ENCODE results near the gene AKR7A2. TPM values are rescaled to one million over a fixed set of nuclear protein-coding genes. Genes with fewer than 3 reads are reported as not detected.

Gene AKR7A2
- total RNA-seq, 1 donor from 2014 or later, result 53.7 TPM

DNA sequence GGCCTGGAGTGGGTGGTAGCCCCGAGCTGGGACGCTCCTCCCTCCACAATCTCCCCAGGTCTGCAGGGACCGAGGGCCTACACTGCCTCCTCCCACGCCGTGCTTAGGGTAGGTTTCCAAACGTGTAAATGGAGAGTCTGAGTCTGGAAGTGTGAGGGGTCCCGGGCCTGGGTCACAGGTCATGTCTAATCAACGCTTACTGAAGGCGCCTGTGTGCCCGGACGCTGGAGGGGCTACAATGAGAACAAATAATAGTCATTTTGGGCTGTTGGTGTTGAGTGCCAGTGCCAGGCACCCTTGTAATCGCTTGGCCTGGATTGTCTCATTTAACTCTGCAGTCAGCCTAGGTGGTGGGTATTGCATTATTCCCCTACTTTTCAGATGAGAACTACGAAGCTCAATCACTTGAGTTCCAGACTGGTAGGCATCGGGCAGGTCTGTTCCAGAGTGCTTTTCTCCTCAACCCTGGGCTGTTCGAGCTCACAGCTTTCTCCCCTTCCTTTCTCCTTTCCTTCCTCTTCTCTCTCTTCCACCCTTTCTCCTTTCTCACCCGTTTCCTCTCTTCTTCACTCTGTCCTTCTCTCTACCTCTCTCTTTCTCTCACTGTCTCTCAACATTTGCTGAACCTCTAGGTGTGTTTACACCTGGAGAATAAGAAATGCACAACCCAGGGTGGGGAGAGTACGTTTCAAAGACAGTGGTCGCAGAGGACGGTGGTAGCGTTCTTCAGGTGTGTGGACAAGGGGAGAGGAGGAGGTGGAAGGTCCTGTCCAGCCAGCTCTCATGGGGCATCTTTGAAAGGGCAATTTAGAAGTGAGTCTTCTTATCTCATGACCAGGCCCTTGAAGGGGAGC lies 1.1 kb upstream of the AKR7A2 start:
- Mint-ChIP-seq H3K9me3 (no peaks in the 10 kb centered on the region), H3K27ac (peak overlapping the region; percentile 32)
- no peak for DNase-seq (ENCODE audit: low spot score in 2 of 2, unreplicated experiment in 2 of 2)

DNA sequence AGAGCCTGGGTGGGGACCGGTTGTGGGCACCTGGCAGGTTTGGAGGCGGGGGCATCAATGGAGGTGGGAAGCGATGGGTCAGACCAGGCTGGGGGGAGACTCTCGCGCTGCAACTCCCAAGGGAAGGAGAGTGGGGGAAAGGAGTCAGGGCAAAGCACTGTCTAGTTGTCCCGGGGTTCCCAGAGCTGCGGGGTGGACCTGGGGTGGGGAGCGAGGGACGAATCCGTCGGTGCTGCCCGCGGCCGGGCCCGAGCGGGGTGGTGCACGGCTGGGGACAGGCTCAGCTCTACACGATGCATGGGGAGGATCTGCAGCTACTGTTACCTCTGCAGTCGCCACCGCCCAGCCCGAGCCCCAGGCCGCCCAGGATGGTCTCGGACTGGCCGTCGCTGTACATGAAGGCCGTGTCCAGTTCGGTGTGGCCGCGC lies 427 bp downstream of the AKR7A2 start:
- H3K27ac Mint-ChIP-seq, result peak overlapping the region; percentile 76
- peaks cover 20% of the 10 kb centered on the region for H3K4me1 Mint-ChIP-seq
- peaks cover 15% of the 10 kb centered on the region for H3K36me3 Mint-ChIP-seq
- no peak for DNase-seq (ENCODE audit: low spot score in 2 of 2, unreplicated experiment in 2 of 2)
- H3K4me3 Mint-ChIP-seq, result peak overlapping the region; percentile 81
- no peaks in the 10 kb centered on the region for H3K9me3 Mint-ChIP-seq
- no peak for TF ChIP-seq CTCF (IDR thresholded peaks at IDR 0.05; ENCODE audit: unreplicated experiment)
- no peaks in the 10 kb centered on the region for H3K27me3 Mint-ChIP-seq (ENCODE audit: low read depth)

More for the DNA sequence above, 1.1 kb upstream of the AKR7A2 start:
- H3K4me1 Mint-ChIP-seq, result peaks cover 20% of the 10 kb centered on the region
- TF ChIP-seq CTCF (IDR thresholded peaks at IDR 0.05; ENCODE audit: unreplicated experiment), result no peak
- peak overlapping the region; percentile 80 for H3K4me3 Mint-ChIP-seq
- peaks cover 4% of the 10 kb centered on the region for H3K36me3 Mint-ChIP-seq
- H3K27me3 Mint-ChIP-seq (ENCODE audit: low read depth), result no peaks in the 10 kb centered on the region

DNA sequence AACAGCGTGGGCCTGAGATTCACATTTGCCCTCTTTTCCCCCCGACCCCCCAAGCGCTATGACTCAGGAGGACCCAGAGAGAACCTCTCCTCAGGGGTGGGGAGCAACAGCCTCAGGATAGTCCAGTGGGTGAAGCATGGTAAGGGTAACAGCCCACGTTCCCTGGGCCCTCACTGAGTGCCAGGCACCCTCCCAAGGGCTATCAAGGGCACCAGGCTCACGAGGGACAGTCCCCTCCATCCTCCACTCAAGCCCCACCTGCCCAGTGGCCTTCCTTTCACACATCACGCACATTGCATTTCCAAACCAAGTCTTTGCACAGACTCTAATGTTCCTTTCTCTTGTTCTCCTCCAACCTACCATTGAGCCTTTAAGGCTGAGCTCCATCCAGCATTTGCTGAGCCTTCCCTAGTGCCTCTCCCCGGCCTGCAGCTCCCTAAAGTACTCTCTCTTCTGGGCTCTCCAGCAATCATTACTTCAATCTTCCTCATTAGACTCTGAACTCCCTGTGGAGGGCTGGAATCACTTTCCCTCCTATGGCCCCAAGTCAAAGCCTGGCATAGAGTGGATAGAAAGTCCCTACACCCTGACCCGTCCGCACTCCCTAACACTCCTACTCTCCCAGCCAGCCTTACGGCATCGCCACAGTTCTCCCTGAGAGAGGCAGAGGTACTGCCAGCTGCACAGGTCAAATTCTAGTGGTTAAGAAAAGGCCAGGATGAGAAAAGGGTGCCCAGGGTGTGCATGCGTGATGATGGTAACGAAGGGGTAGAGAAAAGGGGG lies 1.0 kb downstream of the AKR7A2 start:
- Mint-ChIP-seq H3K27me3 (ENCODE audit: low read depth) (no peaks in the 10 kb centered on the region), H3K4me1 (peaks cover 20% of the 10 kb centered on the region), H3K27ac (peak overlapping the region; percentile 76), H3K4me3 (peak overlapping the region; percentile 81), H3K36me3 (peaks cover 15% of the 10 kb centered on the region), H3K9me3 (no peaks in the 10 kb centered on the region)
- TF ChIP-seq CTCF (IDR thresholded peaks at IDR 0.05; ENCODE audit: unreplicated experiment), result no peak
- DNase-seq (ENCODE audit: low spot score in 2 of 2, unreplicated experiment in 2 of 2), result no peak

DNA sequence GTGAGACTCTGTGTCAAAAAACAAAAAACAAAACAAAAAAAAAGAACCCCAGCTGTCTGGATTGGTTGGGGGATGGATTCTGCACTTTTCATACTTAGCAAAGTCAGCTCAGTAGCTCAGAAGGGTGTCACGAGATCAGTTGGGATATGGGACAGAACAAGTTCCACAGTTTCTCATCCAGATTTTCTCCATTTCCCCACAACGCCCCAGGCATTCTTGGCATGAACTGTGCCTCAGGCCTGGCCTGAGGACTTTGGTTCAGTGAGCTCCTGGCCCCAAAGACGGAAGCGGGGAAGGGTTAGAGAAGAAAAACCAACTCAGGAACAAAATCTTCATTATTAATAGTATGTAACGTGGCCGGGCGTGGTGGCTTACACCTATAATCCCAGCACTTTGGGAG lies 1.9 kb downstream of the AKR7A2 start:
- Mint-ChIP-seq H3K4me1 (peaks cover 20% of the 10 kb centered on the region), H3K36me3 (peaks cover 15% of the 10 kb centered on the region), H3K4me3 (peak overlapping the region; percentile 81), H3K9me3 (no peaks in the 10 kb centered on the region), H3K27me3 (ENCODE audit: low read depth) (no peaks in the 10 kb centered on the region), H3K27ac (no peak overlapping the region)
- no peak for TF ChIP-seq CTCF (IDR thresholded peaks at IDR 0.05; ENCODE audit: unreplicated experiment)
- DNase-seq (ENCODE audit: low spot score in 2 of 2, unreplicated experiment in 2 of 2), result no peak

GRCh38 chr1:19309123-19309813 lies 2.7 kb downstream of the AKR7A2 start:
- TF ChIP-seq CTCF (IDR thresholded peaks at IDR 0.05; ENCODE audit: unreplicated experiment), result no peak
- Mint-ChIP-seq H3K36me3 (peaks cover 23% of the 10 kb centered on the region), H3K9me3 (no peaks in the 10 kb centered on the region), H3K27ac (no peak overlapping the region), H3K4me3 (no peak overlapping the region), H3K27me3 (ENCODE audit: low read depth) (no peaks in the 10 kb centered on the region), H3K4me1 (peaks cover 20% of the 10 kb centered on the region)
- DNase-seq (ENCODE audit: low spot score in 2 of 2, unreplicated experiment in 2 of 2), result no peak

Data from mesothelial cell of epicardium (in vitro differentiated cells).